HG02981 (cell line): ENCODE data around the gene GNAL.

Source experiments
- ATAC-seq: cut with Tn5 transposase; IDR thresholded peaks from one replicate; pipeline ENCODE4 v1.9.1; 2021; ENCODE audit warnings: mild to moderate bottlenecking, moderate library complexity; ENCODE audit not compliant: unreplicated experiment

The GNAL gene

GRCh38 chr18:11759456-11759855 lies 70.4 kb downstream of the GNAL start:
- no peak for ATAC-seq

- no peak for ATAC-seq
These were observed 71.6 kb downstream of the GNAL start for GRCh38 chr18:11760498-11761167.

- ATAC-seq, result no peak
These were observed 72.5 kb downstream of the GNAL start for GRCh38 chr18:11761553-11761952.

GRCh38 chr18:11762429-11762828 lies 73.4 kb downstream of the GNAL start:
- ATAC-seq, result no peak

- no peak for ATAC-seq
These were observed 78.3 kb downstream of the GNAL start for GRCh38 chr18:11767329-11767728.

GRCh38 chr18:11767935-11768334 lies 78.9 kb downstream of the GNAL start:
- no peak for ATAC-seq

- ATAC-seq, result no peak
These were observed 86.5 kb downstream of the GNAL start for GRCh38 chr18:11775436-11776174.

- no peak for ATAC-seq
These were observed 91.0 kb downstream of the GNAL start for GRCh38 chr18:11780042-11780441.

GRCh38 chr18:11783716-11784331 lies 94.8 kb downstream of the GNAL start:
- no peak for ATAC-seq

GRCh38 chr18:11784674-11785304 lies 95.7 kb downstream of the GNAL start:
- no peak for ATAC-seq

- no peak for ATAC-seq
These were observed 96.5 kb downstream of the GNAL start for GRCh38 chr18:11785444-11786055.

GRCh38 chr18:11789716-11790510 lies 100.8 kb downstream of the GNAL start:
- no peak for ATAC-seq

- no peak for ATAC-seq
These were observed 102.1 kb downstream of the GNAL start for GRCh38 chr18:11791131-11791530.

- no peak for ATAC-seq
These were observed 103.6 kb downstream of the GNAL start for GRCh38 chr18:11792632-11793031.

- ATAC-seq, result no peak
These were observed 105.1 kb downstream of the GNAL start for GRCh38 chr18:11794195-11794594.

- ATAC-seq, result no peak
These were observed 106.9 kb downstream of the GNAL start for GRCh38 chr18:11795916-11796315.

- no peak for ATAC-seq
These were observed 109.2 kb downstream of the GNAL start for GRCh38 chr18:11798271-11798670.

GRCh38 chr18:11799066-11799465 lies 110.0 kb downstream of the GNAL start:
- no peak for ATAC-seq

- ATAC-seq, result no peak
These were observed 111.7 kb downstream of the GNAL start for GRCh38 chr18:11800566-11801334.

GRCh38 chr18:11801573-11801972 lies 112.5 kb downstream of the GNAL start:
- no peak for ATAC-seq
